Fibroblast of mammary gland (primary cell): ENCODE results near the gene PROC.

ENCODE experiments used
- DNase-seq: peaks from one replicate; pipeline ENCODE4 v3.0.0-alpha.2; 2010; ENCODE audit warnings: low read depth
- H3K4me3 ChIP-seq: 2 replicates; pipeline ENCODE4 v1.5.1; 2011; ENCODE audit warnings: low read depth, mild to moderate bottlenecking, low read length, moderate library complexity; ENCODE audit not compliant: control insufficient read depth
- TF ChIP-seq, protein P1 (sequence below): conservative IDR thresholded peaks from 2 replicates; pipeline ENCODE4 v1.5.1; 2011; ENCODE audit warnings: low read depth, low read length, inconsistent platforms; ENCODE audit not compliant: control insufficient read depth, insufficient read depth

Gene PROC

DNA sequence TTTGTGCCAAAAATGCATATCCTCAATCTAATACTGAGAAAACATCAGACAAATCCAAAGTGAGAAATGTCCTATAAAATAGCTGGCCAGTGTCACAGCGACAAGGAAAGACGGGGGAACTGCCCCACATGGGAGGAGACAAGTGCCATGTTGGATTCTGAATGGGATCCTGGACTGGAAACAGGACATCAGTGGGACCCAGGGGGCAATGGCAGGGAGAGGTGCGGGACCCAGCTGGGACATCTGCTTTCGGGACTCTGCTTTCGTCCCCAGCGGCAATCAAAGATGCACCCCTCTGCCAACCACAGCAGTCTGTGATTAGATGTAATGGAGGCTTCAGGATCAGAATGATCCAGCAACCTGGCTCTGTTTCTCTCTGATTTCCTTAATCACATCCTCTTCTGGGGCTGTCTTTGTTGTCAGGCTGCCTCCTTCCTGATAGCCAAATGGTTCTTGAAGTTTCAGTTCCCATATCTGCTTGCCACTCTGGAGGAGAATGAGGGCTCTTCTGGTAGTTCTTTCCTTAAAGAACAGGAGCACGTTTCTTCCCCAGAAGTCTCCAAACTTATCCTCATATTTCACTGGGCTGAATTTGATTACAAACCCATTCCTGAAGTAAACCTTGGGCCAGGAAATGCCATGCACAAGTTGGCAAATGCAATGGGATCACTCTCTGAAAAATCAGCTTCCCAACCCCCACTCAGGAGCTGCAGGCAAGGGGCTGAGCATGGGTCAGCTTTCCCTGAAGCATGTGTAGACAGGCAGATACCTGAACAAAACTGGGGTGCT, 13.6 kb upstream of the PROC start:
- TF ChIP-seq, protein P1, sequence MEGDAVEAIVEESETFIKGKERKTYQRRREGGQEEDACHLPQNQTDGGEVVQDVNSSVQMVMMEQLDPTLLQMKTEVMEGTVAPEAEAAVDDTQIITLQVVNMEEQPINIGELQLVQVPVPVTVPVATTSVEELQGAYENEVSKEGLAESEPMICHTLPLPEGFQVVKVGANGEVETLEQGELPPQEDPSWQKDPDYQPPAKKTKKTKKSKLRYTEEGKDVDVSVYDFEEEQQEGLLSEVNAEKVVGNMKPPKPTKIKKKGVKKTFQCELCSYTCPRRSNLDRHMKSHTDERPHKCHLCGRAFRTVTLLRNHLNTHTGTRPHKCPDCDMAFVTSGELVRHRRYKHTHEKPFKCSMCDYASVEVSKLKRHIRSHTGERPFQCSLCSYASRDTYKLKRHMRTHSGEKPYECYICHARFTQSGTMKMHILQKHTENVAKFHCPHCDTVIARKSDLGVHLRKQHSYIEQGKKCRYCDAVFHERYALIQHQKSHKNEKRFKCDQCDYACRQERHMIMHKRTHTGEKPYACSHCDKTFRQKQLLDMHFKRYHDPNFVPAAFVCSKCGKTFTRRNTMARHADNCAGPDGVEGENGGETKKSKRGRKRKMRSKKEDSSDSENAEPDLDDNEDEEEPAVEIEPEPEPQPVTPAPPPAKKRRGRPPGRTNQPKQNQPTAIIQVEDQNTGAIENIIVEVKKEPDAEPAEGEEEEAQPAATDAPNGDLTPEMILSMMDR: no peak
- no peak overlapping the region for H3K4me3 ChIP-seq
- DNase-seq: no peak

DNA sequence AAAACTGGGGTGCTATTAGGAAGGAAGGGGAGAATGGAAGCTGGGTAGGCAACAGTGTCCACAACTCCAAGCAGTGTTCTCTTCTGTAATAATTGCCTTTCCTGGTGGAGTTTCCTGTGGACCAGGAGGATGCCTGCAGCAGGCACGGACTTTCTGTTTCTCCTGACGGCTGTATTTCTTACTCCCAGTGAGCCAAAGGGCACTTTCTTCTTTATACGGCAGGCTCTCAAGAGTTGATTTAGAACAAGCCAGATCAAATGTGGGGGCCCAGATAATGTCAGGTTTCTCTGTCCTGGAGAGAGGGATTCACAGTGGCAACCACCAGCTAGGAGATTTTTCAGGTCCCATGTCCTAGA, 13.0 kb upstream of the PROC start:
- DNase-seq: no peak
- H3K4me3 ChIP-seq: no peak overlapping the region
- TF ChIP-seq, protein P1: no peak

DNA sequence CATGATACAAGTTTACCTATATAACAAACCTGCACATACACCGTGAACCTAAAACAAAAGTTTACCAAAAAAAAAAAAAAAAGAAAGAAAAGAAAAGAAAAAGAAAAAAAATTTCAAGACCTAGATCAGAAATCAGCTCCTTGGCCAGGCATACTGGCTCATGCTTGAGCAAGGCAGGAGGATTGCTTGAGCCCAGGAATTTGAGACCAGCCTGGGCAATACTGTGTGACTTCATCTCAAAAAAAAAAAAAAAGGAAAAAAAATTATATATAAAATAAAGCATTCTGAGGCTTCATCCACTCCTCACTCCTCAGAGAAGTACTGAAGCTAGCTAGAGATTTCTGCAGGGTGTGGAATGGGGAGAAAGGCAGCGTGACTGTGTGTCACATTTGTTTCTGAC, 11.8 kb upstream of the PROC start:
- DNase-seq: no peak
- H3K4me3 ChIP-seq: no peak overlapping the region
- TF ChIP-seq, protein P1: no peak

DNA sequence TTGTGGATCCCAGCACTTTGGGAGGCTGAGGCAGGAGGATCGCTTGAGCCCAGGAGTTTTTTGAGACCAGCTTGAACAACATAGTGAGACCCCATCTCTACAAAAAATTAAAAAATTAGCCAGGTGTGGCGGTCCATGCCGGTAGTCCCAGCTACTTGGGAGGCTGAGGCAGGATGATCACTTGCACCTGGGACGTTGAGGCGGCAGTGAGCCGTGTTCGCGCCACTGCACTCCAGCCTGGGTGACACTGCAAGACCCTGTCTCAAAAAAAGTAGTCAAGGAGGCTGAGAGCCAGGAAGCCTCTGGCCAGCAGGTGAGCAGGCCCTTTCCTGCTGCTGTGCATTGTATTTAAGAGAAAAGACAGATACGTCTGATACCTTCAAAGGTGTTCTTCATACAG, 11.1 kb upstream of the PROC start:
- no peak for DNase-seq
- H3K4me3 ChIP-seq: no peak overlapping the region
- TF ChIP-seq, protein P1: no peak

DNA sequence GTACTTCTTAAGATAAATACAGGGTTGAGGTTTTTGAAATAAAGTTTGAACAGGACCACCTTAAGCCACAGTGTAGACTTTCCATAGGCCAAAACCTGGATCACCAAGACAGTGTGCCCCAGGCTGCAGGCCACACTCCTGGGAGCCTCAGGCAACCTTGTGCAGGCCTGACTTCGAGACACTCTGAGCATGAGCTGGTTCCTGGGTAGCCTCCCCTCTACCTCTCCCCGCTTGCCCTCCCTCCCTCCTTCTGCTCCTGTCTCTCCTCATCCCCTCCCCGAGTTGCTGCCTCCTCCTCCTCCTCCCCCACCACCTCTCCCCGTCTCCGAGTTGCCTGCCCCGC, 10.6 kb upstream of the PROC start:
- TF ChIP-seq, protein P1: no peak
- no peak overlapping the region for H3K4me3 ChIP-seq
- DNase-seq: peak; percentile 34

DNA sequence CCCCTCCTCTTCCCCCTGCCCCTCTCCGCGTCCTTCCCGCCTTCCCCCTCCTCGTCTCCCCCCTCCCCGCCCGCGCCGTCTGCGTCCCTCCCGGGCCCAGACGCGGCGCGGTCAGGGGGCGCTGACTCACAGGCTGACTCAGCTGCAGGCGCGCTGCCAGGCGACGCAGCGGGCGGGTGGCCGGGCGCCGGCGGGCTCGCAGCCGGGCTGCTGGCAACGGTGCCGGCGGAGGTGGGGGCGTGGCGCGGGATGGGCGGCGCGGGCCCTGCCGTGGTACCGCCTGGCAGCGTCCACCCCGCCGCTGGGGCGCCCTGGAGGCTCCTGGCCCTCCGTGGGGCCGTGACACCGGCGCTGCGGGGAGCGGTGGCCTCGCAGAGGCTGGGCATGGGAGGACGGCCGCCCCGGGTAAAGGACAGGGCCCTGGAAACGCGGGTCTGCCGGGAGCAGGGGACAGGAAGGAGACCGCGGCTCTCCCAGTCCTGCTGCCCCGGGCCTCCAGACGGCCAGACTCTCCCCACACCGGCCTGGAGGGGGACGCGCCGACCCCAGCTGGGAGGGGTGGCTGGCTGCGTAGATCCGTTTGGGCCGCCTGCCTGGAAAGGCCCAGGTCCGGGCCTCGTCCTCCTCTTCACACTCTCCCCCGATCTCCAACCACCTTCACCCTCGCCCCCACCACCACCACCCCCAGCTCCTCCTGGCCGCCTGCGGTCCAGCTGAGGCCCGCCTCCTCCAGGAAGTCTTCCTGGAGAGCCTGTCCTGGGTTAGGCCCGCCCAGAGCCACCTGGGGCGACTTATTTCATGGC, 10.0 kb upstream of the PROC start:
- peak; percentile 77 for DNase-seq
- peak overlapping the region; percentile 23 for H3K4me3 ChIP-seq
- TF ChIP-seq, protein P1: no peak
